GM10248 (cell line): ENCODE results near the gene DUSP14.

Experiments
- CTCF ChIA-PET: fragments of 300-600 bp; sonication (Branson Sonifier 250); formaldehyde crosslinking; extraction: SDS; loops from one replicate; lab custom pipeline; 2021; ENCODE audit warnings: antibody characterized with exemption; lab: Yijun Ruan, JAX
- POLR2A ChIA-PET: fragments of 350-650 bp; sonication (Branson Sonifier 250); formaldehyde crosslinking; extraction: SDS; loops from one replicate; lab custom pipeline; 2020; ENCODE audit warnings: antibody characterized with exemption; lab: Yijun Ruan, JAX
- DNase-seq: peaks from one replicate; pipeline ENCODE4 v3.0.0; 2012; ENCODE audit errors: extremely low spot score
- CTCF ChIP-seq: IDR thresholded peaks from 2 replicates; pipeline ENCODE4 v1.5.1; 2012; ENCODE audit warnings: mild to moderate bottlenecking, low read depth; ENCODE audit errors: extremely low read depth, missing control alignments, control extremely low read depth

DUSP14 gene

DNA sequence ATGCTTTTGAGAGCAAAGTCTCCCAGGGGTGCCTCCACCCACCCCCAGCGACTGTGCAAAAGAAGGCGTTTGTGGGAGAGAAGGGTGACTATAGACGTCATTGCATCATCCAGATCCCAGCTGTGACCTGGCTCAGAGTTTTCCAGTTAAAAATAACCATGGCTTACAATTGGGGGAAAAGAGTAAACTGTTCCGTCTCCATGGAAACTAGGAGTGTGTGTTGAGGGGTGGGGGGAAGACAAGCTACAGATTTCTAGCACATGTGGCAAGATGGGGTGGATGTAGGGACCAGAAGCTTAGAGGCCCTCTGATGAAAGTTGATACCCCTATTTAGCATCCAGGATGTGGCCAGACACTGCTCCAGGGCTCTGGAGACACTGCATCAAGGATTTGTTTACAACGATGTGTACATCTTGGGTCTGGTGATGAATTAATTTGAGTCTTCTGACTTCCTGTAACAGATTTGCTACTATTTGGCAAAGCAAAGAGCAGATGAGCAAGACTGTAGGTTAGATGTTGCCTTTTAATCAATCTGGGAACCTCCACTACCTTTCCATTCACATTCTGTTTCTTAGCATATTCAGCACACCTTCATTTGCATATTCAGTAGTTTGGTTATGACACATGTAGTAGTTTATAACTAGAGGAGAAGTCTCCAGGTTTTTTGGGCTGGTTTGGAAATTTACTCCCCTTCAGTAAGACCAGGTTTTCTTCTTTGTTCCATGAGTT lies 6.2 kb upstream of the DUSP14 start:
- no peak for TF ChIP-seq CTCF
- ChIA-PET POLR2A (interaction anchor here (0.7 kb wide), 1 partner anchor 47 kb away, joined by 3 read pairs; no protein-coding TSS in a partner anchor), CTCF (interaction anchor here (0.7 to 1.6 kb wide), 5 partner anchors 8 to 110 kb away, joined by 3 read pairs; no protein-coding TSS in a partner anchor)
- peak; percentile 32 for DNase-seq

DNA sequence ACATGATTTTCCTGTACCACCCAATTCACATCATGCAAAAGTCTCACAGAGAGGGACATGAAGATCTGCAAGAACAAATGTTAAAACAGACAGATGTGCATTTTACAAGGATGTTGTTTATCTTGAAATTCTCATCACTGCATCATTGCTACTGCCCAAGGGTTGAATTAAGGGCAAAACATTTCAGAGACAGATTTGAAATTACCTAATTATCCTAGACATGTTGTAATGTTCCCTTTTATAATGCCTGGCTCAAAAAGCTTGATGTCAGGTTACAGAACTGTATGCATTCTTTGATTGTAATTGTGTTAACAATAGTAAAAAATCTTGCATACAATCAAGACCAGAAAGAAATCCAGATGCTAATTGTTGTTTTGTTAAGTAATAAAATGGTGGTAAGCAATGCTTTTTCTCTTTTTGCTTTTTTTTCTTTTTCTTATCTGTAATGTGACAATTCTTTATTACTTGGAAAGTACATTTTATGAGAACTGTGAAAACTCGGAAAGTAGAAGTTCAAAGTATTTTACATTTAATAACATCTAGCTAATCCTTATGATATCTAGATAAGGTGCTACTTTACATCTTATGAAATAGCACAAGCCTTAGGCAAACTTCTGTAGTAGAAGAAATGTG lies 3.6 kb upstream of the DUSP14 start:
- TF ChIP-seq CTCF, result no peak
- no peak for DNase-seq
- ChIA-PET CTCF (interaction anchor here (1.0 to 1.4 kb wide), 4 partner anchors 8 to 21 kb away, joined by 3 read pairs; no protein-coding TSS in a partner anchor), POLR2A (no interaction called here)

- no peak for DNase-seq
- TF ChIP-seq CTCF, result no peak
- CTCF ChIA-PET, result interaction anchor here (0.6 to 1.1 kb wide), 2 partner anchors 8 to 50 kb away, joined by 3 to 4 read pairs; no protein-coding TSS in a partner anchor
- POLR2A ChIA-PET, result no interaction called here
Observed at GRCh38 chr17:37488009-37488604, 1.6 kb upstream of the DUSP14 start.

DNA sequence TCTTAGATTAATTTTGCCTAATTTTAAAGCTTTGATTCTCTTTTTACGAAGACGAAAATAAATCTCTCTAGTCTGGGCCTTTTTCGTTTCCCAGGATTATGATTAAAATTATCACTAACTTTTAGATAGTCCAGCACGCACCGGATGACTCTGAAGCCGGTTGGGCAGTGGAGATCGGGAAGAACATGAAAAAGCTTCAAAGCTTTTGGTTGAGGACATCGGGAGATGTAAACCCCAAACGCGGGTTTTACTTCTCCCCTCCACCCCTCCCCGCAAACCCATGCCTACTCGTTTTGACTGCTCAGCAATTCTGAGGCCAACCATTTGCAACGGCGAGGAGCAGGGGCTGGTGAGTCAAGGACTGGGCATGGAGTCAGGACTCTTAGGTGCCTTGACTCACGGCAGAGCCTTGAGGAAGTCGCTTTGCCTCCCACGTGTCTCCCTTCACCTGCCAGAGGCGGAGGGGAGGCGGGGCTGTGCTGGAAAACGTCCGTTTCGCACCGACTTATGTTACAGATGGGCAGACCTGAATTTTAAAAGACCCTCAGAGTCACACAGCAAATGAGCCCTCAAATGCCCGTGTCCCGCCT lies 989 bp upstream of the DUSP14 start:
- CTCF ChIA-PET, result interaction anchor here (1.0 to 1.1 kb wide), 3 partner anchors 9 to 66 kb away, joined by 3 to 4 read pairs (median 3); no protein-coding TSS in a partner anchor
- TF ChIP-seq CTCF, result no peak
- peak; percentile 56 for DNase-seq
- POLR2A ChIA-PET, result no interaction called here

- TF ChIP-seq CTCF, result peak; percentile 61
- DNase-seq, result peak; percentile 72
- ChIA-PET POLR2A (no interaction called here), CTCF (interaction anchor here (1.0 to 2.1 kb wide), 4 partner anchors 10 to 116 kb away, joined by 3 to 9 read pairs (median 3); no protein-coding TSS in a partner anchor)
Observed at GRCh38 chr17:37490022-37490587, 414 bp downstream of the DUSP14 start.
